Parathyroid adenoma (tissue), 2 donors: ENCODE results near the gene ALAS1.

Source experiments
- H2AFZ ChIP-seq: fragments of 300-600 bp; sonication (generic); one replicate; pipeline ENCODE4 v1.7.0; 2017; ENCODE audit warnings: antibody characterized with exemption, mild to moderate bottlenecking
- H3K27ac ChIP-seq: fragments of 300-600 bp; sonication (generic); one replicate; pipeline ENCODE4 v1.7.0; 2017
- H3K27me3 ChIP-seq: fragments of 300-600 bp; sonication (generic); one replicate; pipeline ENCODE4 v1.7.0; 2017; ENCODE audit warnings: low read length; ENCODE audit not compliant: control insufficient read depth, insufficient read depth
- H3K36me3 ChIP-seq: fragments of 300-600 bp; sonication (generic); one replicate; pipeline ENCODE4 v1.7.0; 2017; ENCODE audit warnings: low read length; ENCODE audit not compliant: control insufficient read depth, insufficient read depth
- H3K4me1 ChIP-seq: fragments of 300-600 bp; sonication (generic); one replicate; pipeline ENCODE4 v1.7.0; 2017; ENCODE audit warnings: control low read depth
- H3K4me2 ChIP-seq: fragments of 300-600 bp; sonication (generic); one replicate; pipeline ENCODE4 v1.7.0; 2017; ENCODE audit warnings: low read length
- H3K4me3 ChIP-seq: fragments of 300-600 bp; sonication (generic); one replicate; pipeline ENCODE4 v1.7.0; 2017; ENCODE audit warnings: low read depth, low read length
- H3K79me2 ChIP-seq: fragments of 300-600 bp; sonication (generic); one replicate; pipeline ENCODE4 v1.7.0; 2017; ENCODE audit warnings: control low read depth
- H3K9ac ChIP-seq: fragments of 300-600 bp; sonication (generic); one replicate; pipeline ENCODE4 v1.7.0; 2017; ENCODE audit warnings: mild to moderate bottlenecking
- H3K9me3 ChIP-seq: fragments of 300-600 bp; sonication (generic); one replicate; pipeline ENCODE4 v1.7.0; 2017; ENCODE audit warnings: low read length; ENCODE audit not compliant: control insufficient read depth
- CTCF ChIP-seq: fragments of 300-600 bp; sonication (generic); IDR thresholded peaks from one replicate; pipeline ENCODE4 v1.7.0; 2017; ENCODE audit warnings: antibody characterized with exemption, mild to moderate bottlenecking
- donor health status: primary hyperparathyroidism.

ALAS1 gene

DNA sequence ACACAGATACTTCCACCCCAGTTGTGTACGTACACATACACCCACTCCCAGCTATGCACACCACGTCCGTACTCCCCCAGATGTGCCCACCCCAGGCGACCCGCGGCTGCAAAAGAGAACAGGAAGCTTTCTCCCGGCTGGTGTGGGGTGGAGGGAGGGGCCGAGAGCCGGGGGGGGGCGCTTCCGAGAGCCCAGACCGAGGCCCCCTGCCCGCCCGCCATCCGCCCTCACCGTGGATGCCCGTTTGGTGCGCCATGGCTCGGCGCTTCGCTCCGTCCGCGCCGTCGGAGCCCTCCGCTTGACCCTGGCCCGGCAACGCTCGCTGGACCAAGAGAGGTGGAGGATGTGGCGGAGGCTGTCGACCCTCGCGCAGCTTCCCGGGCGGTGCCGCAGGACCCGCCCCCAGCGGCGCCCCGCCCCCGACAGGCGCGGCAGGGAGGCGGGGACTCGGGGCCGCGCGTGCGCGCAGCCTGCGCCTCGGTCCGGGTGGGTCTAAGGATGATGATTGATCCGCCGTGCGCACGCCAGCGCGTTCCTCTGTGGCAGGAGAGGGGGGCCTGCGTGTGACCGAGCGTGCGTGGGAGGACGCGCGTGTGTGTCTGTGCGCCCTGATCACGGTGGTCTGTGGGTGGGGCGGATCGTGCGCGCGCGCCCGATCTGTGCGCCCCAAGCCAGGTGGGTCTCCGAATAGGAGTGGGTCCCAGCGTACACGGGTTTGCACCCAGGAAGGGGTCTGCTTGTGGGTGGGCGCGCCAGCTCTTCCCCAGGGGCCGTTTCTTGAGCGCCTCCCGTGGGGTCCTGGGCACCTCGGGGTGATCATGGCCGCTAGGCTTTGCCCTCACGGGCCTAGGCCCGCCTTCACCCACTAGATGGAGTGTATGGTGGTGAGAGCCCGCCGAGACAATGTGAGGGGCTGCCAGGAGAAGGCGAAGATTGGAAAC, 41.1 kb downstream of the ALAS1 start, which contains the start of gene TWF2:
TSS of gene TWF2 (minus strand) at position 398 of the 941 bp plus-strand sequence. CDS start at position 256, 142 bp downstream.
- peak within 1 kb of the TSS; percentile 92 for H3K4me3 ChIP-seq
- peaks cover 18% of the 10 kb centered on the region for H3K4me1 ChIP-seq
- H3K27me3 ChIP-seq: no peaks in the 10 kb centered on the region
- H2AFZ ChIP-seq: peak within 1 kb of the TSS; percentile 98
- no peaks in the 10 kb centered on the region for H3K9me3 ChIP-seq
- TF ChIP-seq CTCF: peak; percentile 45
- peak within 1 kb of the TSS; percentile 78 for H3K27ac ChIP-seq
- H3K79me2 ChIP-seq: no peaks in the 10 kb centered on the region
- peak within 1 kb of the TSS; percentile 76 for H3K9ac ChIP-seq
- peak within 1 kb of the TSS; percentile 97 for H3K4me2 ChIP-seq
- H3K36me3 ChIP-seq: no peaks in the 10 kb centered on the region

- Histone ChIP-seq H2AFZ (no peak overlapping the region), H3K27me3 (no peaks in the 10 kb centered on the region), H3K9ac (no peak overlapping the region), H3K4me3 (peak overlapping the region; percentile 92), H3K9me3 (no peaks in the 10 kb centered on the region), H3K79me2 (no peaks in the 10 kb centered on the region), H3K36me3 (no peaks in the 10 kb centered on the region), H3K4me1 (peaks cover 18% of the 10 kb centered on the region), H3K27ac (no peak overlapping the region), H3K4me2 (peak overlapping the region; percentile 97)
- no peak for TF ChIP-seq CTCF
Observed at GRCh38 chr3:52240059-52240885, 42.3 kb downstream of the ALAS1 start.

- H3K9ac ChIP-seq: no peak overlapping the region
- H3K27me3 ChIP-seq: no peaks in the 10 kb centered on the region
- peaks cover 18% of the 10 kb centered on the region for H3K4me1 ChIP-seq
- H3K36me3 ChIP-seq: no peaks in the 10 kb centered on the region
- H2AFZ ChIP-seq: no peak overlapping the region
- no peaks in the 10 kb centered on the region for H3K9me3 ChIP-seq
- H3K4me2 ChIP-seq: no peak overlapping the region
- no peak overlapping the region for H3K4me3 ChIP-seq
- no peak overlapping the region for H3K27ac ChIP-seq
- no peak for TF ChIP-seq CTCF
- H3K79me2 ChIP-seq: no peaks in the 10 kb centered on the region
Observed at GRCh38 chr3:52240886-52241370, 43.0 kb downstream of the ALAS1 start.

- no peak overlapping the region for H3K4me2 ChIP-seq
- H3K27me3 ChIP-seq: no peaks in the 10 kb centered on the region
- H3K79me2 ChIP-seq: no peaks in the 10 kb centered on the region
- H2AFZ ChIP-seq: no peak overlapping the region
- no peaks in the 10 kb centered on the region for H3K36me3 ChIP-seq
- H3K27ac ChIP-seq: no peak overlapping the region
- no peaks in the 10 kb centered on the region for H3K9me3 ChIP-seq
- no peak for TF ChIP-seq CTCF
- no peak overlapping the region for H3K9ac ChIP-seq
- no peak overlapping the region for H3K4me3 ChIP-seq
- peaks cover 18% of the 10 kb centered on the region for H3K4me1 ChIP-seq
Observed at GRCh38 chr3:52242039-52242438, 44.1 kb downstream of the ALAS1 start.
